ENCODE measurements around the gene STK38L.

- TF ChIP-seq POLR2A (IDR thresholded peaks at IDR 0.05) = no peak
- TF ChIP-seq CTCF (IDR thresholded peaks at IDR 0.05) = no peak
Measured at GRCh38 chr12:27340971-27341370, 96.9 kb downstream of the STK38L start.
